ENCODE results near the gene RFFL.
"Not testable (repeated sequence)": the region's sequence is repeated elsewhere in the genome, so short reads cannot be mapped to it uniquely, and the experiment has no call there.

The RFFL gene

GRCh38 chr17:35003778-35004177 lies 59.7 kb downstream of the RFFL start:
- DNase-seq (ENCODE audit: low read depth in 2 of 2), result no peak

DNA sequence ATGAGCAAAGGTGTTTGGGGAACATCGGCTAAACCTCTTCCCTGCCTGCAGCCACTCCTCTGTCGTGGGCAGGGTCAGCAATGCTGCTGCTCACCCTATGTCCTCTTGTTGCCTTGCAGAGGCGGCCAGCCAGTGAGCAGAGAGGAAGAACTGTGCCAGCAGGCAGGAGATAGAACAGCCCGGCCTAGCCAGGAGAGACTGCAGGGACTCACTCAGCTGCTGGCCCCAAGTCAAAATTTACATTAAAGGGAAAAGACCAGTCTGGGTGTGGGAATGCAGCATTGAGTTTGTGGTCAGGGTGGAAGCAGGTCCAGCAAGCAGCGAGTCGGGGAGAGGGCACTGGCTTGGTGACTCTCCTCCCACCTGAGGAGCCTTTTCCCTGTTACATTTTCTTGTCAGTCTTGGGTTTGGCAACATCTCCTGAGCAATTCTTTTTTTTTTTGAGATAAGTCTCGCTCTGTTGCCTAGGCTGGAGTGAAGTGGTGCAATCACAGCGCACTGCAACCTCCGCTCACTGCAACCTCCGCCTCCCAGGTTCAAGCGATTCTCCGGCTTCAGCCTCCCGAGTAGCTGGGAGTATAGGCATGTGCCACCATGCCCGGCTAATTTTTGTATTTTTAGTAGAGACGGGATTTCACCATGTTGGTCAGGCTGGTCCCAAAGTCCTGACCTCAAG lies 60.5 kb downstream of the RFFL start:
- DNase-seq (ENCODE audit: low read depth in 2 of 2), result no peak

DNA sequence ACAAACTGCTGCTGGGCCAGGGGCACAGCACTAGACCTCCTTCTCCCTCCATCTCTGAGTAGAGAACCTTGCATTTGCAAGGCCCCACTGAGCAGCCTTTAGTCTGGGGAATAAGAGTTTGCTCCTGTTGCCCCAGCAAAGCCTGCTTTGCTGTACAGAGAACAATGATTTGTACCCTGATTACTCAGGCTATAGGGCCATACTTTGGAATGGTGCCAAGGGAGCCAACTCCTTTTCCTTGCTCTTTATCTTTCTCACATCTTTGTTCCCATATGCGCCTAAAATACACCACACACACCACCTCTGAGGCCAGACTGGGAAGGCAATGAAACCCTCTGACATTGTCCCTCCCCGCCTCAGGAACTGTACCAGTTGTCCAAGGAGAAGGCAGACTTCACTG lies 62.0 kb downstream of the RFFL start:
- DNase-seq (ENCODE audit: low read depth in 2 of 2), result no peak

- DNase-seq (ENCODE audit: low read depth in 2 of 2), result not testable (repeated sequence)
Measured at GRCh38 chr17:35000965-35001364, 62.5 kb downstream of the RFFL start.

DNA sequence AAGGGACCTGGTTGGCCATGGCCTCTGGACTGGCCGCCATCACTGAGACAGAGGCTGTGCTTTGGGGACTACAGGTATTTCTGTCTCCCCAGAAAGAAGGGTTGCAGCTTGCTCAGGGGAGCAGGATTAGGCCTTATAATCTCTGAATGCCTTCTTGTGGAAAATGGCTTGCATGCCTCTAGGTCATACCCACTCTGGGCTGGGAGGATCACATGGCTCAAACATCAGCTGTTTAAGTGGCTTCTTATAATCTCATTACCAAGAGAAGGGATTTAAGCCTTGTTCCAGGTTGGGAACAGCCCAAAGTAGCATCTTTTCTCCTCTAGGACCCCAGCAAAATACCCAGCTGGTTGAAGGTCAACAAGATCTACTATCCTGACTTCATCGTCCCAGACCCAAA lies 64.1 kb downstream of the RFFL start:
- no peak for DNase-seq (ENCODE audit: low read depth in 2 of 2)

DNA sequence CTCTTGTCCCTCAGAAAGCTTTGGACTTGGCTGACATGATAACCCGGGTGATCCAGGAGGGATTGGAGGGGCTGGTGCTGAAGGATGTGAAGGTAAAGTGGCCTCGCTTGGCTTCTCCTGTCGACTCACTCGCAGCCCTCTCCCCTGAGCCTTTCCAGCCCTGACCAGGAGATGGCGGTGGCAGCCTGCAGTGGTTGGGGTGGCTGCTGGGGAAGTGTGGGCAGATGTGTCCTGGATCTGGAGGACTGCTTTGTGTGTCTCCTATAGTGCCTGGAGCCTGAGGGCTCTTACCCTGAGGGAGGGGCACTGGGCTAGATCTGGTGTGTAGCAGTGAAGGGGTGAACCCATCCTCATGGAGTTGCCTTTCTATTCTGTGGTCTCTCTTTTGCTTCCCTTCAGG lies 65.3 kb downstream of the RFFL start:
- DNase-seq (ENCODE audit: low read depth in 2 of 2), result peak; percentile 56

- no peak for DNase-seq (ENCODE audit: low read depth in 2 of 2)
Measured at GRCh38 chr17:34997355-34997862, 66.1 kb downstream of the RFFL start.

DNA sequence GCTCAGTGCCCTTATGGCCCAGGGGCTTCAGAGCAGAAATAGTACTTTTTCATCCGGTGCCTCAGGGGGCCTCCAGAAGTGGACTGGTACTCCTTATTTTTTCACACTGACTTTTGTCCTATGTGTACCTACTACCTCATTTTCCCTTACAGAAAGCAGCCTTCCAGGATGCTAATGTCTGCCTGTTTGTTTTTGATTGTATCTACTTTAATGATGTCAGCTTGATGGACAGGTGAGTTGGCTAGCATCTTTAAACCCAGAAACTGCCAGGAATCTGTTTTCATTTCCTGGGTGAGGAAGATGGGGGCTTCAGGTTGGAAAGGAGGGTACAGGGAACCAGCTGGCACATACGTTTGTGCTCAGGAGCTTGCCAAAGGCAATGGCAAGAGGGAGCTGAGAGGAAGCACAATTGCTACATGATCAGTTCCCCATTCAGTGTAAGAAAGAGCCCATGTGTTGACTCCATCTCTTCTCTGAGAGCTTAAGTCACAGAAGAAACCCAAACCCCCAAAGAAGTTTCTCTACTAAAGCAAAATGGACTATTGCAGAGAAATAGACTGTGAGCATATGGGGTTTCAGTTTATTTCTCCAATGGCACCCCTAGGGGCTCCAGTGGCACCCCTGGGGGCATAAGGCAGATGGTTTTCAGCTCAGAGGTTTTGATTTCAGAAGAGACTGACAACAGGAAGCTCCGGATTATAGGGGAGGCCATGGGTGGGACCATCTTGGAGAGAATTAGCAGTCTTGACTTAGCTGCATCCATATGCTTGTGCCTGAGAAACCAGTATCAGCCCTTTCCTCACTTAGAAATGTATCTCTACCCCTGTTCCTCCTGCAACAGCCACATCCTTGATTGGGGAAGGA lies 66.9 kb downstream of the RFFL start:
- no peak for DNase-seq (ENCODE audit: low read depth in 2 of 2)

DNA sequence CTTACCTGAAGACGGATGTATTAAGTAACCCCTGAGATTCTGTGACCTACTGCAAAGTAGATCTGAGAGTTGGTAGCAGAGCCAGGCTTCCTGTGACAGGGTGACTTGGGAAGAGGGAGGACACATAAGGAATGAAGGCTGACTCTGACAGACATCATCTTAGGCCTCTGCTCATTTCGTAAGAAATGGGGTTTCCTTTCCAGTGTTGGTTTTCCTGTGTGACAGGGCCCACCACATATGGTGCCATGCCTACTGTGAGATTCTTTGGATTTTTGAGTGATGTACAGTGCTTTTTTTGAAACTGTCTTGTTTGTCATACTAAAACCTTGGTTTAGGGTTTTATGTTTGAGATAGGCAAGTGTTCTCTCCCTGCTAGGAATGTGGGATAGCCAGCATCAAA lies 70.5 kb downstream of the RFFL start:
- no peak for DNase-seq (ENCODE audit: low read depth in 2 of 2)

GRCh38 chr17:34991606-34992005 lies 71.9 kb downstream of the RFFL start:
- no peak for DNase-seq (ENCODE audit: low read depth in 2 of 2)

DNA sequence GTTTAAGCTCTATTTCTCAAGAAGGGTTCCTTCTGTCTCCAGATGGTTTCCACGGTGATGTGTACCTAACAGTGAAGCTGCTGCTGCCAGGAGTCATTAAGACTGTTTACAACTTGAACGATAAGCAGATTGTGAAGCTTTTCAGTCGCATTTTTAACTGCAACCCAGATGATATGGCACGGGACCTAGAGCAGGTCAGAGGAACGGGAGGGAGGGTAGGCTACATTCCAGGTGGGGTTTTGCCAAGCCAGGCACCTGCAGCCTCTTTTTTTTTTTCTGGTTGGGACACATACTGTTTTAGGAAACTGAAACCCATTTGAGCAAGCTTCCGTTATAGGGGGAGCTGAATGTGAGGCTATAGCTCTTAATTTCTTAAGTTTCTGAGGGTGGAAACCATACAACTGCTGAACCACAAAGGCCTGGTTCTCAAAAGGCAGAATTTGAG lies 72.6 kb downstream of the RFFL start:
- DNase-seq (ENCODE audit: low read depth in 2 of 2), result no peak

DNA sequence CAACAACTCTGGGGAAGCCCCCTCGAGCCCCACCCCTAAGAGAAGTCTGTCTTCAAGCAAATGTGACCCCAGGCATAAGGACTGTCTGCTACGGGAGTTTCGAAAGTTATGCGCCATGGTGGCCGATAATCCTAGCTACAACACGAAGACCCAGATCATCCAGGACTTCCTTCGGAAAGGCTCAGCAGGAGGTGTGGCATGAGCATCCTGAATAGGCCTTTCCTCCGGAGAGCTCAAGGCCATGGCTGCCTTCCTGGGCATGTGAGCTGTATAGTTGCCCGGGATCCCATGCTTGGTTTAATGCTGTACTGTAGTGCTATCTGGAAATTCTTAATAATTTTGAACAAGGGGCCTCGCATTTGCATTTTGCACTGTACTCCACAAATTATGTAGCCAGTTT lies 74.0 kb downstream of the RFFL start:
- no peak for DNase-seq (ENCODE audit: low read depth in 2 of 2)

DNA sequence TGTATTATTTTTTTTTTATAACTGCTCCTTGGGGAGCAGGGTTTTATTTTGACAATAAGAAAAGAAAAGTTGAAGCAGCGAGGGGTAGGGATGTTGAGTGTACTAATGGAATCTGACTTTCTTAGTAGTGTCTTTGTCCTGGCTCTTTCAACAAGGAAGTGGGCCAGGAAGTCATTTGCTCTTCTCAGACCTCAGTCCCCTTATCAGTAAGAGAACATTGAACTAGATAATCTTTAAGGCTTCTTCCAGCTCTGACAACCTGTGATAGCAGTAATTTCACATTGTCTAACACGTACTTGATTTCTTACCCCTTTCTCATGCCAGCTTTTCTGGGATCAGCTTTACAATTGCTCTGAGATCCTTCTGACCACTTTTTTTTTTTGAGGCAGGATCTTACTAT lies 74.9 kb downstream of the RFFL start:
- no peak for DNase-seq (ENCODE audit: low read depth in 2 of 2)

DNA sequence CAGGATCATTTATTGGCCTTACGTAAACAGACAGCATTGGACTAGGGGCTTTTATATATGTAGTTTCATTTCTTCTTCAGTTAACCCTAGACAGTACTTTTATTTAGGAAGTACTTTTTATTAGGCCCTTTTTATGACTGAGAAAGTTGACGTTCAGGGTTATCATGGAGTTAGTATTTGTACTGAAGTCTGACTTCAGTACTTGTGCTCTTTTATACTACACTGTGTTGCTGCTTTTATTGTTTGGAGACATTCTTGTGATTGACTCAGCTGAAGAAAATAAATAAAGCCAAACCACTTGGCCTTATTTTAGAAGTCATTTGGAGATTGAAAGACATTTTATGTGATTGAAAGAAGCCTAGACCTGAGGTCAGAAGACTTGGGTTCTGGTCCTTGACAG lies 76.3 kb downstream of the RFFL start:
- DNase-seq (ENCODE audit: low read depth in 2 of 2), result no peak

GRCh38 chr17:34981538-34982241 lies 81.8 kb downstream of the RFFL start:
- DNase-seq (ENCODE audit: low read depth in 2 of 2), result no peak

DNA sequence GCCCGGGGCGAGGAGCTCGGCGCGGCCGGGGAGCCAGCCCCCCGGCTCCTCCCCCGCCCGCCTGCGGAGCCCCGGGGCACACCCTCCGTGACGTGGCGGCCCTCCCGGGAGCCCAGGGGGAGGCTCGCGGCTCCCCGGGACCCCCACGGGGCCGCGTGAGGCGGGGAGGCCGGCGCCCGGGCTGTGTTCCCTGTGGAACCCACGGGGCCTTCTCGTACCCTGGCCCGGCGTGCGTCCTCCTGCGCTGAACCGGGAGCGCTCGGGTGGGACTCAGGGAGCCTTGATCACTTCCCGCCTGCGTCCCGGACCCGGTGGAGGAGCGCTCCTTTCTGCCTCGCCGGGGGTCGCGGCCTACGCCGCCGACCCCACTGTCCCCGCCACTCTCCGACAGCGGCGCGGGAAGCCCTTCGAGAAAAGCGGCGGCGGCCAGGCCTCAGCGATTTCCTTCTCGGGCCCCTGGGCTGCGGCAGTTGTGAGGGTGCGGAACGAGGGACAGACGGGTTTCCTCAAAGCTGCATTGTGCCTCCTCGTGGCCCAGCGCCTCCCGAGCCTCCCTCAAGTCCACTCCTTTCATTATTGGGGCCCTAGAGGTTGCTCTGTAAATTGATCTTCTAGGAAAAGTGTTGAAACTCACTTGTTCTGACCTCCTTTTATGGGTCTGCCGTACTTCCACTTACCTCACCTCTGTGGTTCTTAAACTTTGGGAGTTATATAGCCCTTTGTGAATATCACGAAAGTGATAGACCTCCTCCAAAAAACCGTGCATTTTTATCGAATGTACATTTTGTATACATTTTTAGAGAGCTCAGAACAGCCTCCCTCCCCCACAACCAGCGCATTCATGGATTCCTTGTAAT lies 82.6 kb downstream of the RFFL start:
- DNase-seq (ENCODE audit: low read depth in 2 of 2), result peak; percentile 65 to 69

GRCh38 chr17:34980353-34980680 lies 83.2 kb downstream of the RFFL start, which contains the start of gene LIG3:
Gene LIG3 (plus strand): TSS chr17:34980512. CDS start chr17:34983006, 2,494 bp downstream.
- peak; percentile 90 to 91 for DNase-seq (ENCODE audit: low read depth in 2 of 2)

DNA sequence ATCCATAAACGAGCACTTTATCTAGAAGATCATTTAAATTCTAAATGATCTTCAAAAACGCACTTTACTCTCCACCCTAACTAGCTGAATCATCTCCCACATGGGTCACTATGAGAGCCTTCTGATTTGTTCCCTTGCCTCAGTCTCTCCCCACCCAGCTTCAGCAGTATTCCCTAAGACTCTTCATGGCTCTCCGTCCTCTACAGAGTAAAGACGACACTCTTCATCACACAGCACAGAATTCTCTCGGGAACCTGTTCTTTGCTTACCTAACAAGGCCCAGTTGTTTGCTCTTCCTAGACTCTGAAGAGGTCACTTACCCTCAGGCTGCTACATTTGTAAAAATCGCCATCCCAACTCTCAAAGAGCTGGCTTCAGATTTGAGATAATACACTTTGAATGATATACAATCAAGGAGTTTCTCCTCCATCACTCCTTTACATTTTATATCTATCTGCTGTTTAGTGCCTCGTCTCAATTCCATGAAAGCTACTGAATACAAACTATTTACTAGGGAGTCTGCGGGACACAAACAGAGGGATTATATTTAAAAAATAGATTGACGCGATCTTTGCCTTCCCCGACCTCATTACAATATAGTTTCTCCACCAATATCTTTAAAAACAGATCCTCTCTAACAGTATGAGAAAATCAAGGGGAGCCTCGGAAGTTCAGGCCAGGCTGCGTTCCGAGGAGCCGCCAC lies 83.7 kb downstream of the RFFL start:
- no peak for DNase-seq (ENCODE audit: low read depth in 2 of 2)

GRCh38 chr17:34979153-34979552 lies 84.4 kb downstream of the RFFL start:
- no peak for DNase-seq (ENCODE audit: low read depth in 2 of 2)

All from activated CD8-positive, alpha-beta memory T cell treated with anti-CD3 and anti-CD28 coated beads for 4 hours (primary cell).